Bladder microvascular endothelial cell (primary cell): ENCODE results near the gene NOVA2. TPM values are rescaled to one million over a fixed set of nuclear protein-coding genes. Genes with fewer than 3 reads are reported as not detected.

Experiments used
- total RNA-seq: library from RNA; depleted of rRNA; stranded (reverse); fragments of >200 nt; gene quantifications from 2 replicates; pipeline ENCODE4 v1.2.3, GENCODE V29; 2014

NOVA2 gene
- 4.7 and 12.7 TPM in 2 replicates for total RNA-seq

GRCh38 chr19:45973553-45974338 lies at the start of gene NOVA2:
NOVA2 (minus strand) TSS chr19:45973865; CDS start chr19:45973351, 514 bp downstream.

GRCh38 chr19:46022431-46023310 lies 49.0 kb upstream of the NOVA2 start, which contains the start of gene PGLYRP1:
PGLYRP1 (minus strand) TSS chr19:46023053; CDS start chr19:46023021, 32 bp downstream.

GRCh38 chr19:45994998-45995714 lies 21.5 kb upstream of the NOVA2 start, which contains the start of gene CCDC61:
CCDC61 (plus strand) TSS chr19:45995467; CDS start chr19:46003019, 7,552 bp downstream.

GRCh38 chr19:45913874-45914830 lies 59.5 kb downstream of the NOVA2 start, which contains the start of gene NANOS2:
NANOS2 (minus strand) TSS chr19:45914778; CDS start chr19:45914693, 85 bp downstream.

GRCh38 chr19:45901912-45902650 lies 71.6 kb downstream of the NOVA2 start, which contains the start of gene MYPOP:
MYPOP (minus strand) TSS chr19:45902613; CDS start chr19:45901773, 840 bp downstream.

GRCh38 chr19:45885556-45886426 lies 87.9 kb downstream of the NOVA2 start, which contains the start of gene IRF2BP1:
IRF2BP1 (minus strand) TSS chr19:45886141; CDS start chr19:45885774, 367 bp downstream.

Other genes with a start within 250 kb of the NOVA2 start
- gene FBXO46, start 243.0 kb downstream of the NOVA2 start, total RNA-seq: 3.4 and 6.9 TPM in 2 replicates
- gene MEIOSIN, start 240.4 kb downstream of the NOVA2 start, total RNA-seq: not detected in 2 replicates
- 3.4 and 6.5 TPM in 2 replicates for gene SIX5, start 204.6 kb downstream of the NOVA2 start, total RNA-seq
- gene DMPK, start 191.4 kb downstream of the NOVA2 start, total RNA-seq: 7.9 and 25.9 TPM in 2 replicates
- gene DMWD, start 181.0 kb downstream of the NOVA2 start, total RNA-seq: 16.4 and 40.8 TPM in 2 replicates
- gene RSPH6A, start 158.6 kb downstream of the NOVA2 start, total RNA-seq: 0.13 and 0.16 TPM in 2 replicates
- 27.4 and 63.5 TPM in 2 replicates for gene SYMPK, start 110.7 kb downstream of the NOVA2 start, total RNA-seq
- gene FOXA3, start 109.5 kb downstream of the NOVA2 start, total RNA-seq: 0.13 TPM in 1 of 2 replicates, not detected in the other
- gene IRF2BP1, start 87.7 kb downstream of the NOVA2 start, total RNA-seq: 14.1 and 20.5 TPM in 2 replicates
- gene MYPOP, start 71.3 kb downstream of the NOVA2 start, total RNA-seq: 0.49 and 1.1 TPM in 2 replicates
- gene NANOS2, start 59.1 kb downstream of the NOVA2 start, total RNA-seq: not detected in 2 replicates
- gene CCDC61, start 21.6 kb upstream of the NOVA2 start, total RNA-seq: 7.1 and 8.2 TPM in 2 replicates
- gene PGLYRP1, start 49.2 kb upstream of the NOVA2 start, total RNA-seq: not detected in 2 replicates
- not detected in 2 replicates for gene IGFL4, start 67.1 kb upstream of the NOVA2 start, total RNA-seq
- 0.19 TPM in 1 of 2 replicates, not detected in the other for gene IGFL3, start 150.8 kb upstream of the NOVA2 start, total RNA-seq
- not detected in 2 replicates for gene IGFL2, start 174.4 kb upstream of the NOVA2 start, total RNA-seq